GM21529 (cell line): Measurements from ENCODE around the gene PAFAH1B1.
"Not testable (repeated sequence)": the region's sequence is repeated elsewhere in the genome, so short reads cannot be mapped to it uniquely, and the experiment has no call there.

Source experiments
- ATAC-seq: cut with Tn5 transposase; IDR thresholded peaks from one replicate; pipeline ENCODE4 v1.9.1; 2021; ENCODE audit not compliant: unreplicated experiment

The PAFAH1B1 gene

DNA sequence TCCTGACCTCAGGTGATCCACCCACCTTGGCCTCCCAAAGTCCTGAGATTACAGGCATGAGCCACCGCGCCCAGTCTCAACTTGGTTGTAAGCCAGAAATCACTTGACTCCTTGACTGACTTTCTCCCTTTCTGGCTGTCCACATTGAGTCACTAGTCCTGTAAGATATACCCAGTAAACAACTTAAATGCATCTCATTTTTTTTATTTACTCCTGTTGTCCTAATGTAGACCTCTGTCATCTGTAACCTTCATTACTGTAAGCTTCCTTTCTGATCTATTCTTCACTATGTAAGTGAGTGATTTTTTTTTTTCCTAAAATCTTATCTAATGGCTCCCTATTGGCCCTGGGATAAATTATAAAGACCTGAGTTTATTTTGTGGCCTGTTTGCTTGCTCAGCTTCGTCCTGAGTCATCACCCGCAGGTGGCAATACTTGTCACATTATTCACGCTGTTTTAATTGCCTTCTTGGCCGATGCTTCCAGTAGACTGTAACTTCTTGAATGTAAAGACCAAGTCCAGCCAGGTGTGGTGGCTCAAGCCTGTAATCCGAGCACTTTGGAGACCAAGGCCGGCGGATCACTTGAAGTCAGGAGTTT, 41.0 kb downstream of the PAFAH1B1 start:
- no peak for ATAC-seq

DNA sequence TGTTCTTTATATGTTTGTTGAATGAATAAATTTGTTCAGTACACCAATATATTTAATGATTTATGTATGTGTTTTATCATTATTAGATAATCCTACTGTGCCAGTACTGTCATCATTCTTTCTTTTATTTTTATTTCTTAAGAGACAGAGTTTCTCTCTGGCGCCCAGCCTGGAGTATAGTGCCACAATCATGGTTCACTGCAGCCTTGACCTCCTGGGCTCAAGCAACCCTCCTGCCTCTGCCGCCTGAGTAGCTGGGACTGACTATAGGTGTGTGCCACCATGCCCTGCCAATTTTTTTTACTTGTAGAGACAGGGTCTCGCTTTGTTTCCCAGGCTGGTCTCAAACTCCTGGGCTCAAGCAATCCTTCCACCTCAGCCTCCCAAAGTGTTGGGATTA, 41.8 kb downstream of the PAFAH1B1 start:
- ATAC-seq = no peak

DNA sequence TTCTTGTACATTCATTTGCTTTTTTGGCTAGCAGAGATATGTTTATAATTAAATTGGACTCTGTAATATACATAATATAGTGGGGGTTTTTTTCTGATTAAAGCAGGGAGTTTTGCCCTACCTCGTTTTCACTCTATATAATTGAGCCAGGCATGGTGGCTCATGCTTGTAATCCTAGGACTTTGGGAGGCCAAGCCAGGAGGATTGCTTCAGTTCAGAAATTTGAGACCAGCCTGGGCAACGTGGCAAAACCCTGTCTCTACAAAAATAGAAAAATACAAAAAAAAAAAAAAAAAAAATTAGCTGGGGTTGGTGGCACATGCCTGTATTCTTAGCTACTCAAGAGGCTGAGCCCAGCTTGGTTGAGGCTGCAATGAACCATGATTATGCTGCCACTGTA, 42.2 kb downstream of the PAFAH1B1 start:
- ATAC-seq = no peak

DNA sequence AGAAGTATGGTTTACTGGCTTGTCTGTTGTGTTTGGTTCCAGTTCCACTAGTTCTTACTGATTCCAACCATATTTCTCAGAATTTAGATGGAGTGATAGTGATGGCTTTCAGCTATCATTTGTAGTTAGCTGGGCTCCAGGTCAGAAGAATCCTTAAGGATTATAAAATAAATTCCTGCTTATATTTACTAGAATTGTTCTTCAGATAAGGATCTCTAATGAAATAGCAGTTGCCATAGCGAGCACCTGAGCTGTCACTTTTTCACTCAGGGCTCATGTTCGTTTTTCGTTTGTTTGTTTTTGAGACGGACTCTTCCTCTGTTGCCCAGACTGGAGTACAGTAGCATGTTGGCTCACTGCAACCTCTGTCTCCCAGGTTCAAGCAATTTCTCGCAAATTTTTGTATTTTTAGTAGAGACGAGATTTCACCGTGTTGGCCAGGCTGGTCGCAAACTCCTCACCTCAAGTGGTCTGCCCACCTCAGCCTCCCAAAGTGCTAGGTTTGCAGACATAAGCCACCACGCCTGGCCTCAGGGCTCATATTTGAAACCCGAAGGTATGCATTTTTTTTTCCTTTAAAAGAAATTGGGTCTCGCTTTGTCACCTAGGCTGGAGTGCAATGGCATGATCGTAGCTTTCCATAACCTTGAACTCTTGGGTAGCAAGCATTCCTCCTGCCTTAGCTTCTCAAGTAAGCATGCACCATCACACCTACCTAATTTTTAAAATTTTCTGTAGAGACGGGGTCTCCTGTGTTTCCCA, 42.9 kb downstream of the PAFAH1B1 start:
- ATAC-seq = no peak

DNA sequence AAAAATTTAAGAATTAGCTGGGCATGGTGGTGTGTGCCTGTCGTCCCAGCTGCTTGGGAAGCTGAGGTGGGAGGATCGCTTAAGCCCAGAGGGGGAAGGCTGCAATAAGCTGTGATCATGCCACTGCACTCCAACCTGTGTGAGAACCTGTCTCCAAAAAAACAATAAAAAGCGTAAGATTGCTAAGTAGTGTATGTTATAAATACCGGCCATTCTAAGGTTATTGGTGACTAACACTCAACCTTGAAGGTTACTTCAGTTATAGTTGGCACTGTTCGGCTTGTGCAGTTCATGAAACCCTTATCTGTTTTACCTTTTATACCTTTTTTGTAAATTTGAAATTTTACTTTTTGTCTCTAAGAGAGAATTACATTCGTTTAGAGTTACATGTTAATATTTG, 44.0 kb downstream of the PAFAH1B1 start:
- ATAC-seq = no peak

DNA sequence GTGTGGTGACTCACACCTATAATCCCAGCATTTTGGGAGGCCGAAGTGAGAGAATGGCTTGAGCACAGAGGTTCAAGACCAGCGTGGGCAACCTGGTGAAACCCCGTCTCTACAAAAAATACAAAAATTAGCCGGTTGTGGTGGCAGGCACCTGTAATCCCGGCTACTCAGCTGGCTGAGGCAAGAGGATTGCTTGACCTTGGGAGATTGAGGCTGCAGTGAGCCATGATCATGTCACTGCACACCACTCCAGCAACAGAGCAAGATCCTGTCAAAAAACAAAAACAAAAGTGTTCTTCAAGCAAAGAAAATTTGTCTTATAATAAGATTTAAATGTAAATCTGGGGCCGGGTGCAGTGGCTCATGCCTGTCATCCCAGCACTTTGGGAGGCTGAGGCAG, 51.5 kb downstream of the PAFAH1B1 start:
- no peak for ATAC-seq

DNA sequence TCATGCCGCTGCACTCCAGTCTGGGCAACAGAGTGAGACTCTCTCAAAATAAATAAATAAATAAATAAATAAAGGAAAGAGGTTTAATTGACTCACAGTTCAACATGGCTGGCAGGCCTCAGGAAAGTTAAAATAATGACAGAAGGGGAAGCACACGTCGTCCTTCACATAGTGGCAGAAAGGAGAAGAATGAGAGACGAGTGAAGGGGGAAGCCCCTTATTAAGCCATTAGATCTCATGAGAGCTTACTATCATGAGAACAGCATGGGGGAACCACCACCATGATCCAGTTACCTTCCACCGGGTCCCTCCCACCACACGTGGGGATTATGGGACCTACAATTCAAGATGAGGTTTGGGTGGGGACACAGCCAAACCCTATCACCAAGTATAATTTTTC, 54.5 kb downstream of the PAFAH1B1 start:
- no peak for ATAC-seq

DNA sequence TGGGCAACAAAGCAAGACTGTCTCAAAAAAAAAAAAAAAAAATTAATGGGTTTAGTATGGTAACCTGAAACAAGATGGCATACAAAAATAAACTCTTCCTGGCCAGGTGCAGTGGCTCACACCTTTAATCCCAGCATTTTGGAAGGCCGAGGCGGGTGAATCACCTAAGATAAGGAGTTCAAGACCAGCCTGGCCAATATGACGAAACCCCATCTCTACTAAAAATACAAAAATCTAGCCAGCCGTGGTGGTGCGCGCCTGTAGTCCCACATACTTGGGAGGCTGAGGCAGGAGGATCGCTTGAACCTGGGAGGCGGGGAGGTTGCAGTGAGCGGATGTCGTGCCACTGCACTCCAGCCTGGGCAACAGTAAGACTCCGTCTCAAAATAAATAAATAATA, 55.7 kb downstream of the PAFAH1B1 start:
- ATAC-seq = no peak

DNA sequence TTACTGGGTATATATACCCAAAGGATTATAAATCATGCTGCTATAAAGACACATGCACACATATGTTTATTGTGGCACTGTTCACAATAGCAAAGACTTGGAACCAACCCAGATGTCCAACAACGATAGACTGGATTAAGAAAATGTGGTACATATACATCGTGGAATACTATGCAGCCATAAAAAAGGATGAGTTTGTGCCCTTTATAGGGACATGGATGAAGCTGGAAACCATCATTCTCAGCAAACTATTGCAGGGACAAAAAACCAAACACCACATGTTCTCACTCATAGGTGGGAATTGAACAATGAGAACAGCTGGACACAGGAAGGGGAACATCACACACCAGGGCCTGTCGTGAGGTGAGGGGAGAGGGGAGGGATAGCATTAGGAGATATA, 59.5 kb downstream of the PAFAH1B1 start:
- ATAC-seq = not testable (repeated sequence)

DNA sequence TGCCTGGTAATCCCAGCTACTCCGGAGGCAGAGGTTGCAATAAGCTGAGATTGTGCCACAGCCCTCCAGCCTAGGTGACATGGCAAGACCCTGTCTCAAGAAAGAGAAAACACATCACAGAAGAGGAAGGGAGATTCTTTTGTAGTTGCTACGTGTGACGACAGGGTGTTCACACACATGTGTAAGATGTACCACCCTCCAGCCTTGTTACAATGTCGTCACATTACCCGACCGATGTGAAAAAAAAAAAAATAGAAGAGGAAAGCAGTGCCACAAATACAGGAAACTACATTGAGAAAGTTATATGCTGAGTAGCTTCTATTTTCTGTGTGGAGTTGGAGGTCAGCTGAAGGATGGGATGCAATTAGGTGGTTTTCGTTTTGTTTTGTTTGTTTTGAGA, 62.1 kb downstream of the PAFAH1B1 start:
- no peak for ATAC-seq

DNA sequence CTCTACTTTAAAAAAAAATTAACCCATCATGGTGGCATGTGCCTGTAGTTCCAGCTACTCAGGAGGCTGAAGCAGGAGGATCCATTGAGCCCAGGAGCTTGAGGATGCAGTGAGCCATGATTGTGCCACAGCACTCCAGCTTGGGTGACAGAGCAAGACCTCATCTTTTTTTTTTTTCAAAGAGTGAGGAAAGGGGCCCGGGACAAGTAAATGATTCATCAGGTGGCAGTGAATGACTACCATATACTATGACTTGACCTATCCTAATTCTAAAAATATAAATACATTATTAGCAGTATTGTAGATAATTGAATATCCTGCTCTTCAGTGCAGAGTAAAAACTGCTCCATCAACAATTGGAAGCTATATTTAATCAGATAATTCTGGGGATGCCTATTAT, 62.8 kb downstream of the PAFAH1B1 start:
- ATAC-seq = no peak

DNA sequence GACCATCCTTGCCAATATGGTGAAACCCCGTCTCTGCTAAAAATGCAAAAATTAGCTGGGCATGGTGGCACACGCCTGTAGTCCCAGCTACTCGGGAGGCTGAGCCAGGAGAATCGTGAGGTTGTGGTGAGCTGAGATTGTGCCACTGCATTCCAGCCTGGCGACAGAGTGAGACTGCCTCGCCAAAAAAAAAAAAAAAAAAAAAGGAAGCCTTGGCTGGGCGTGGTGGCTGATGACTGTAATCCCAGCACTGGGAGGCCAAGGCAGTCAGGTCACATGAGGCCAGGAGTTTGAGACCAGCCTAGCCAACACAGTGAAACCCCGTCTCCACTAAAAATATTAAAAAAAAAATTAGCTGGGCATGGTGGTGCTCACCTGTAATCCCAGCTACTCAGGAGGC, 65.9 kb downstream of the PAFAH1B1 start:
- ATAC-seq = not testable (repeated sequence)

DNA sequence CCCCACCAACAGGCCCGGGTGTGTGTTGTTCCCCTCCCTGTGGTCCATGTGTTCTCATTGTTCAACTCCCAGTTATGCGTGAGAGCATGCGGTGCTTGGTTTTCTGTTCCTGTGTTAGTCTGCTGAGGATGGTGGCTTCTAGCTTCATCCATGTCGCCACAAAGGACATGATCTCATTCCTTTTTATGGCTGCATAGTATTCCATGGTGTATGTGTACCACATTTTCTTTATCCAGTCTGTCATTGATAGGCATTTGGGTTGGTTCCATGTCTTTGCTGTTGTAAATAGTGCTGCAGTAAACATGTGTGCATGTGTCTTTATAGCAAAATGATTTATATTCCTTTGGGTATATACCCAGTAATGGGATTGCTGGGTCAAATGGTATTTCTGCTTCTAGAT, 67.0 kb downstream of the PAFAH1B1 start:
- ATAC-seq = not testable (repeated sequence)

DNA sequence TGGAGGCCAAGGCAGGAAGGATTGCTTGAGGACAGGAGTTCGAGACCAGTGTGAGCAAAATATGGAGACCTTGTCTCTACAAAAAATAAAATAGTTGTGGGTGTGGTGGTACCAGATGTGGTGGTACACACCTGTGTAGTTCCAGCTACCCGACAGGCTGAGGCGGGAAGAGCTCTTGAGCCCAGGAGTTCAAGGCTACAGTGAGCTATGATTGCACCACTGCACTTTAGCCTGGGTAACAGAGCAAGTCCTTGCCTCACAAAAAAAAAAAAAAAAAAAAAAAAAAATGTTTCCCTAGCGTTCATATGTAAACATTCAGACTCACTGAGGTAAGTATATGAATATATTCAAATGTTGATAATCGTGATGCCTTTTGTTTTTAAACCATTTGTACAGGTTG, 78.6 kb downstream of the PAFAH1B1 start:
- no peak for ATAC-seq

DNA sequence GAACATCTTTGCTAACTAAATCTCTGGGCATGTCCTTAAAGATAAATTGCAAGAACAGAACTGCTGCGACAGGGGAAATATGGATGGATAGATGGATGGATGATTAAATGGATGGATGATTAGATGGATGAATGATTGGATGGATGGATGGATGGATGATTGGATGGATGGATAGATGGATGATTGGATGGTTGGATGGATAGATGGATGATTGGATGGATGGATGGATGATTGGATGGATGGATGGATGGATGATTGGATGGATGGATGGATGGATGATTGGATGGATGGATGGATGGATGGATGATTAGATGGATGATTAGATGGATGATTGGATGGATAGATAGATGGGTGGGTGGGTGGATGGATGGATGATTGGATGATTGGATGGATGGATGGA, 85.8 kb downstream of the PAFAH1B1 start:
- not testable (repeated sequence) for ATAC-seq

DNA sequence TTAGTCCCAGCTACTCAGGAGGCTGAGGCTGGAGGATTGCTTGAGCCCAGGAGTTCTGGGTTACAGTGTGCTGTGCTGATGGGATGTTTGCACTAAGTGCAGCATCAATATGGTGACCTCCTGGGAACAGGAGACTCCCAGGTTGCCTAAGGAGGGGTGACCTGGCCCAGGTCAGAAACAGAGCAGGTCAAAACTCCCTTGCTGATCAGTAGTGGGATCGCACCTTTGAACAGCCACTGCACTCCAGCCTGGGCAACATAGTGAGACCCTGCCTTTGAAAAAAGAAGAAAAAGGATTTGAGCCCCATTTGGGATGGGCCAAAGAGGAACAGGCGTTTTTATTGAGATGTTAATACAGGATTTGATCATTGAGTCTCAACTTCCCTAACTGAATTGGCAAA, 87.5 kb downstream of the PAFAH1B1 start:
- no peak for ATAC-seq

DNA sequence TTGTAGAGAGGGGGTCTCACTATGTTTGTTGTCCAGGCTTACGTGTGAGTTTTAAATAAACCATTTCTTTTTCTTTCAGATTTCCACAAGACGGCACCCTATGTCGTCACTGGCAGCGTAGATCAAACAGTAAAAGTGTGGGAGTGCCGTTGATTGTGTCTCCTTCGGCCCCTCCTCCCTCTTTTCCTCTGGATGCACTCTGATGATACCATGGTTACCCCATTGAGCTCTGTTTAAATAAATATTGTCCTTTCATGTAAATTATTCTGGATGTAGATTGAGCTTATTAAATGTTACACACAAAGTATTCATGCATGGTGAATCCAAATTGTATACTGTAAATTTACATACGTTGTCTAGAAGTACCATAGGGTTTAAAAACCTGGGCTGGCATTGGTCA, 88.2 kb downstream of the PAFAH1B1 start:
- no peak for ATAC-seq

DNA sequence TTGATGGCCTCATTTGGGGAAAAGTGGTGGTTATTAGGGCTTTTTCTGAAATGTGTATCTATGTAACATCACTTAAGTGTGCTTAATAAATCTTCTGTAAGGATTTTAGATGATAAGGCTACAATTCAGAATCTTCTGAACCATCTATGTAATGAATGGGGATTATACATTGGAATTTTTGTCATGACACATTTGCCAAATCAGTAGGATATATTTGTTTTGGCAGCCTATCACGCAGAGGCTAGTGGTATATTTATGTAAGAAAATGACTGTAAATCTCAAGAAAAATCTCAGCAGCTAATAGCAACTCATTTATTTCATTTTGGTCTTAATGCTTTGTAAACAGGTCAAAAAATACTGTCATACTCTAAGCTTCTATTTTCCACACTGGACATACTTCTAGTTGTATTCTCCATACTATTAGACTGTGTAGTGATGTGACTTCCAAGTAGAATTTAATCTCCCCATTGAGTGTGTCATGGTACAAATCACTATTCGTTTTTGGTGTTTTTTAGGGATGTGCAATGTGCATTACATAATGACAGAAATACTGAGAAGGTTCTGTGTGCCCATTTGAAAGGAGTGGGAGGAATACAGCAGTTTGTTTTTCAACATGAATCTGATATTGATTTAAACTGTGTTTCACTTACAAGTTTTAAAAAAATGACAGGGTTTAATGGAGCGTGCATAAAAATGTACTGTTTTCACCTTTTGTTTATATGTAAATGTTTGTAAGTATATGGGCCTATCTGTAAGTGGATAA, 88.9 kb downstream of the PAFAH1B1 start:
- no peak for ATAC-seq

DNA sequence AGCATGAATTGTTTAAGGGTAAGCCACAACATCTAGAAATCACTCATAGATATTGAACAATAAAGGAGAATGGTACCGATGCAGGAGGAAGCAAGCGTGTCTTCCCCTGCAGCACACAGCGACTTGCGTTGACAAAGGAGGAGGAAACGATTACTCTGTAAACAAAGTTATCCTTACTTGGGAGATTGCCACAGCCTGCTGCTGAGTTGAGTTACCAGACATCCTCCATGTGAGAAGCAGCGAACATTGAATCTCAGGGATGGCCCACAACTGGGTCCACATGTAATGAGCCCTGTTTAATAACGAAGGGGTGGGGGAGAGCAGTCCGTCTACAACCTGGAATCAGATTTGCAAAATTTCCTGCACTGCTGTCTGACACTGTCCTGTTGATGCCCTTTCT, 90.5 kb downstream of the PAFAH1B1 start:
- ATAC-seq = no peak

DNA sequence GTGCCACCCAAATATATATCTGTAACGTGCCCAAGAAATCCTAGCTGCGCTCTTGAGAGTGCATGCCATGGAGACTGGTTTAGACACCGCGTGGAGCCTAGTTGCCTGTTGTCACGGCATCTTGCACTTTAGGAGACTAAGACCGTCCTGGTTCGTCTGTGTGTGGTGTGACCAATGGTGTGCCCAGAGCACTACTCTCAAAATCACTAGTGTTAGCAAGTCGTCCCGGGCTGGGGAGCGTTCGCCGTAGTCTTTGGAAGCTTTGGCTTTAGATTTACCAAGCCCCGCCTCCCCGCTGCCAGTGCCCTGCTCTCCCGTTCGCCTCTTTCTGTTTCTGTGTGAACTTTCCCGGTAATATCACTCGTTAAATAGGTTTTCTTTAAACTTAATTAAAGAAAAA, 91.1 kb downstream of the PAFAH1B1 start:
- ATAC-seq = no peak

DNA sequence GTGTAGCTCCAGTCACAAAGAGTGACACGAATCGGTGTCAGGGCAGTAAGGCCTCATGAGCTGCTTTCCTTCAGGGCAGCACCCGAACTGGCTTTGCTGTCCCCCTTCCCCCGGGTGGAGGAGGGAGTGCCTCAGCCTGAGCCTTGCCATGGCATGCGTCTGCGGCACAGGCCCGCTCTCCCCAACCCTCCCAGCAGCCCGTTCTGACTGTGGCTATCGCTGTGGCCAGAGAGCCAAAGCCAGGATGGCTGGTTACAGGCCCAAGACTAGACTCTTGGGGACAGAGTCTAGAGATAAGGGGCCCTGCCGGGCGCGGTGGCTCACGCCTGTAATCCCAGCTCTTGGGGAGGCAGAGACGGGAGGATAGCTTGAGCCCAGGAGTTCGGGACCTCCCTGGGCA, 92.2 kb downstream of the PAFAH1B1 start:
- ATAC-seq = no peak

DNA sequence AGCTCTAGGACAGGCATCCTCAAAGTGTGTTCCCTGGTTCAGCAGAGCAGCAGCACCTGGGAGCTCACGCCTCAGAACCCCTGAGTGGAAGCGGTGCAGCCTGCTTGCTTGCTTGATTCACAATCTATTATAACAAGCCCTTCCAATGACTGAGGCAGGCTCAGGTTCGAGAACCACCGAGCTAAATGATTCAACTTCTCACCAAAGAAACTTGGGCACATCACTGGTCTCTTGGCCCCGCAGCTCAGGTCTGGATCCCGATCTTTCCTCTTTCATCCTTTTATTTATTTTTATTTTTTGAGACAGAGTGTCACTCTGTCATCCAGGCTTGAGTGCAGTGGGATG, 93.6 kb downstream of the PAFAH1B1 start:
- no peak for ATAC-seq
